SK-N-SH treated with all-trans-retinoic acid at 6 μM for 48 hours (cell line): ENCODE measurements around the gene CASP7.

ENCODE experiments used
- ARNTL ChIP-seq: fragments of 450-650 bp; formaldehyde crosslinking; IDR thresholded peaks from 2 replicates; pipeline ENCODE4 v1.5.0; 2020; ENCODE audit warnings: low read depth, mild to moderate bottlenecking, moderate library complexity, borderline replicate concordance
- CREB5 ChIP-seq: fragments of 250-450 bp; sonication (Bioruptor Pico); IDR thresholded peaks from 2 replicates; pipeline ENCODE4 v1.5.1; 2020; ENCODE audit warnings: low read depth, mild to moderate bottlenecking, moderate library complexity
- ESRRG ChIP-seq: fragments of 250-450 bp; sonication (Bioruptor Pico); IDR thresholded peaks from 2 replicates; pipeline ENCODE4 v1.6.1; 2021; ENCODE audit warnings: mild to moderate bottlenecking
- OSR1 ChIP-seq: fragments of 250-450 bp; sonication (Bioruptor Pico); IDR thresholded peaks from 2 replicates; pipeline ENCODE4 v1.8.0; 2022; ENCODE audit warnings: moderate library complexity, mild to moderate bottlenecking, inconsistent platforms
- POU6F1 ChIP-seq: fragments of 250-450 bp; sonication (Bioruptor Pico); IDR thresholded peaks from 2 replicates; pipeline ENCODE4 v1.8.0; 2021; ENCODE audit warnings: low read depth, mild to moderate bottlenecking, moderate library complexity, borderline replicate concordance
- SNAI2 ChIP-seq: fragments of 250-450 bp; sonication (Bioruptor Pico); IDR thresholded peaks from 2 replicates; pipeline ENCODE4 v1.5.0; 2020; ENCODE audit warnings: mild to moderate bottlenecking, moderate library complexity
- ZFP30 ChIP-seq: fragments of 450-650 bp; formaldehyde crosslinking; IDR thresholded peaks from 2 replicates; pipeline ENCODE4 v1.5.0; 2022; ENCODE audit warnings: mild to moderate bottlenecking, moderate library complexity
- ZNF70 ChIP-seq: fragments of 450-650 bp; formaldehyde crosslinking; IDR thresholded peaks from 2 replicates; pipeline ENCODE4 v1.5.0; 2020; ENCODE audit warnings: mild to moderate bottlenecking, moderate library complexity

- no peak for TF ChIP-seq ZFP30
- no peak for TF ChIP-seq ESRRG (CRISPR knock-in tag)
- no peak for TF ChIP-seq OSR1 (CRISPR knock-in tag)
- TF ChIP-seq CREB5 (CRISPR knock-in tag): no peak
- TF ChIP-seq SNAI2 (CRISPR knock-in tag): no peak
- TF ChIP-seq POU6F1 (CRISPR knock-in tag): no peak
- TF ChIP-seq ZNF70: no peak
- TF ChIP-seq ARNTL: no peak
Observed at GRCh38 chr10:113646336-113647201, 33.1 kb upstream of the CASP7 start.
